Neural progenitor cell (in vitro differentiated cells): ENCODE data around the gene CDH23. TPM values are rescaled to one million over a fixed set of nuclear protein-coding genes. Genes with fewer than 3 reads are reported as not detected.

Experiments used
- DNase-seq: peaks from one replicate; pipeline ENCODE4 v3.0.0-alpha.2; 2016; ENCODE audit warnings: low spot score
- H2AFZ ChIP-seq: fragments of 200-600 bp; sonication (generic); replicated peaks from 2 replicates; pipeline ENCODE4 v1.6.1; 2016; ENCODE audit warnings: antibody characterized with exemption
- H3F3A ChIP-seq: fragments of 200-600 bp; sonication (generic); 2 replicates; pipeline ENCODE4 v1.6.1; 2016; ENCODE audit warnings: antibody characterized with exemption, low read depth
- H3K27ac ChIP-seq: fragments of 200-600 bp; sonication (generic); 2 replicates; pipeline ENCODE4 v1.5.1; 2016; ENCODE audit warnings: mild to moderate bottlenecking
- H3K27me3 ChIP-seq: fragments of 200-600 bp; sonication (generic); 2 replicates; pipeline ENCODE4 v1.6.1; 2016; ENCODE audit warnings: mild to moderate bottlenecking, moderate library complexity
- H3K36me3 ChIP-seq: fragments of 200-600 bp; sonication (generic); 2 replicates; pipeline ENCODE4 v1.5.1; 2016
- H3K4me1 ChIP-seq: fragments of 200-600 bp; sonication (generic); 2 replicates; pipeline ENCODE4 v1.6.1; 2016; ENCODE audit warnings: mixed run types
- H3K4me2 ChIP-seq: fragments of 200-600 bp; sonication (generic); 2 replicates; pipeline ENCODE4 v1.6.1; 2016
- H3K4me3 ChIP-seq: fragments of 200-600 bp; sonication (generic); 2 replicates; pipeline ENCODE4 v1.5.1; 2016
- H3K79me2 ChIP-seq: fragments of 200-600 bp; sonication (generic); 2 replicates; pipeline ENCODE4 v1.6.1; 2016; ENCODE audit warnings: low read depth
- H3K9ac ChIP-seq: fragments of 200-600 bp; sonication (generic); 2 replicates; pipeline ENCODE4 v1.6.1; 2016
- H3K9me3 ChIP-seq: fragments of 200-600 bp; sonication (generic); 2 replicates; pipeline ENCODE4 v1.5.1; 2016; ENCODE audit warnings: low read depth
- H4K20me1 ChIP-seq: fragments of 200-600 bp; sonication (generic); 2 replicates; pipeline ENCODE4 v1.6.1; 2016; ENCODE audit warnings: low read depth
- H3K27ac Mint-ChIP-seq: 3 replicates; pipeline ENCODE4 v1.8.0; 2021; ENCODE audit warnings: mixed read lengths
- H3K27me3 Mint-ChIP-seq: 2 replicates; pipeline ENCODE4 v1.8.0; 2022; ENCODE audit warnings: low read depth, mild to moderate bottlenecking, inconsistent platforms, moderate library complexity, mixed read lengths; ENCODE audit not compliant: insufficient read depth
- H3K36me3 Mint-ChIP-seq: 3 replicates; pipeline ENCODE4 v1.8.0; 2021; ENCODE audit warnings: mixed read lengths
- H3K4me1 Mint-ChIP-seq: 3 replicates; pipeline ENCODE4 v1.8.0; 2021; ENCODE audit warnings: mixed read lengths
- H3K4me3 Mint-ChIP-seq: 3 replicates; pipeline ENCODE4 v1.8.0; 2021; ENCODE audit warnings: mild to moderate bottlenecking, moderate library complexity, mixed read lengths
- H3K9me3 Mint-ChIP-seq: 3 replicates; pipeline ENCODE4 v1.8.0; 2020; ENCODE audit warnings: mixed read lengths
- EZH2 ChIP-seq: fragments of 200-600 bp; sonication (generic); IDR thresholded peaks from 2 replicates; pipeline ENCODE4 v1.6.1; 2017; ENCODE audit warnings: antibody characterized with exemption, mild to moderate bottlenecking, moderate library complexity
- EZH2phosphoT487 ChIP-seq: fragments of 200-600 bp; sonication (generic); IDR thresholded peaks from 2 replicates; pipeline ENCODE4 v1.6.1; 2017; ENCODE audit warnings: antibody characterized with exemption
- total RNA-seq: library from RNA; depleted of rRNA; stranded (reverse); fragments of >200 nt; gene quantifications from 2 replicates; pipeline ENCODE4 v1.2.3, GENCODE V29; 2015; ENCODE audit warnings: low replicate concordance
- TF ChIP-seq, protein P1 (sequence below): fragments of 200-600 bp; sonication (generic); IDR thresholded peaks from 2 replicates; pipeline ENCODE4 v1.5.1; 2017; ENCODE audit warnings: antibody characterized with exemption, mild to moderate bottlenecking

CDH23 gene
- total RNA-seq, 1 donor from 2014 or later: 5.9 TPM

DNA sequence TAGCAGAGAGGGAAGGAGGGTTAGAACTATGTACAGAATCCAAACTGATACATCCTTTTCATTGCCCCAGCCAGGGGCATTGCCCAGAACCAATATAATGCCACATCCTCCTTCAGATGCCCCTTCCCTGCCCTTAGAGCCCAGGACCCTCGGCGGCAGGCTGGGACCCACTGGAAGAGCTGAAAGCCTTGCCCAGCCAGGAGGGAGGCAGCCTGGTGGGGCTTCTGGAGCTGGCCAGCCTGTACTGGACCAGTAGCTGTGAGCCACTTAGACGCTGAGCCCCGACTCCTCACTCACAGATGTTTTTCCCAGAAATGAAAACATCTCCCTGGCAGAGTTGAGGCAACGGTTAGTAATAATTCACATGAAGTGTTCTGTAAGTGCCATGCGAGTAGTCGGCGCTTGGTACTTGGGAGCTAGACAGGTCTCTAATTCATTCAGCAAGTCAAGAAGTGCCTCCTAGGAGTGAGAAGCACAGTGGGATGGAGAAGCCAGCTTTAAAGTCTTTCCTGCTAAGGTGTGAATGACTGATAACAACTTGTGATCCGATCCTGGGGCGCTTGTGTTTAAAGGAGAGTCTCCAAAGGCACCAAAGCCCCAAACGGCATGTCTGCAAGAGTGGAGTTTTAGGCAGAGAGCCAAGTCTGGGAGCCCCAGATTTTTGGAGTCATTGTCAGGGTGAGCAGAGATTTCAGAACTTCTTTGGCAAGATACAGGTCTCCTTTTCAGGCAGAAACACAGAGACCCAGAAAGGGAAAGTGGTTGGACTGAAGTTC is 366.8 kb downstream of the CDH23 start:
- H3K4me2 ChIP-seq: no peak overlapping the region
- H3K79me2 ChIP-seq: no peaks in the 10 kb centered on the region
- Mint-ChIP-seq H3K27ac (no peak overlapping the region), H3K4me1 (peaks cover 18% of the 10 kb centered on the region), H3K27me3 (peaks cover 11% of the 10 kb centered on the region), H3K9me3 (no peaks in the 10 kb centered on the region), H3K36me3 (no peaks in the 10 kb centered on the region), H3K4me3 (no peak overlapping the region)
- H3K36me3 ChIP-seq: no peaks in the 10 kb centered on the region
- no peak overlapping the region for H3K27ac ChIP-seq
- H3K4me1 ChIP-seq: peaks cover 4% of the 10 kb centered on the region
- no peak overlapping the region for H3K9ac ChIP-seq
- DNase-seq: no peak
- H2AFZ ChIP-seq: no peak overlapping the region
- H3K27me3 ChIP-seq: no peaks in the 10 kb centered on the region
- no peaks in the 10 kb centered on the region for H3F3A ChIP-seq
- H3K9me3 ChIP-seq: no peaks in the 10 kb centered on the region
- TF ChIP-seq, protein P1, sequence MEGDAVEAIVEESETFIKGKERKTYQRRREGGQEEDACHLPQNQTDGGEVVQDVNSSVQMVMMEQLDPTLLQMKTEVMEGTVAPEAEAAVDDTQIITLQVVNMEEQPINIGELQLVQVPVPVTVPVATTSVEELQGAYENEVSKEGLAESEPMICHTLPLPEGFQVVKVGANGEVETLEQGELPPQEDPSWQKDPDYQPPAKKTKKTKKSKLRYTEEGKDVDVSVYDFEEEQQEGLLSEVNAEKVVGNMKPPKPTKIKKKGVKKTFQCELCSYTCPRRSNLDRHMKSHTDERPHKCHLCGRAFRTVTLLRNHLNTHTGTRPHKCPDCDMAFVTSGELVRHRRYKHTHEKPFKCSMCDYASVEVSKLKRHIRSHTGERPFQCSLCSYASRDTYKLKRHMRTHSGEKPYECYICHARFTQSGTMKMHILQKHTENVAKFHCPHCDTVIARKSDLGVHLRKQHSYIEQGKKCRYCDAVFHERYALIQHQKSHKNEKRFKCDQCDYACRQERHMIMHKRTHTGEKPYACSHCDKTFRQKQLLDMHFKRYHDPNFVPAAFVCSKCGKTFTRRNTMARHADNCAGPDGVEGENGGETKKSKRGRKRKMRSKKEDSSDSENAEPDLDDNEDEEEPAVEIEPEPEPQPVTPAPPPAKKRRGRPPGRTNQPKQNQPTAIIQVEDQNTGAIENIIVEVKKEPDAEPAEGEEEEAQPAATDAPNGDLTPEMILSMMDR: no peak
- no peak for TF ChIP-seq EZH2phosphoT487
- TF ChIP-seq EZH2: no peak
- H3K4me3 ChIP-seq: no peak overlapping the region
- H4K20me1 ChIP-seq: no peaks in the 10 kb centered on the region

DNA sequence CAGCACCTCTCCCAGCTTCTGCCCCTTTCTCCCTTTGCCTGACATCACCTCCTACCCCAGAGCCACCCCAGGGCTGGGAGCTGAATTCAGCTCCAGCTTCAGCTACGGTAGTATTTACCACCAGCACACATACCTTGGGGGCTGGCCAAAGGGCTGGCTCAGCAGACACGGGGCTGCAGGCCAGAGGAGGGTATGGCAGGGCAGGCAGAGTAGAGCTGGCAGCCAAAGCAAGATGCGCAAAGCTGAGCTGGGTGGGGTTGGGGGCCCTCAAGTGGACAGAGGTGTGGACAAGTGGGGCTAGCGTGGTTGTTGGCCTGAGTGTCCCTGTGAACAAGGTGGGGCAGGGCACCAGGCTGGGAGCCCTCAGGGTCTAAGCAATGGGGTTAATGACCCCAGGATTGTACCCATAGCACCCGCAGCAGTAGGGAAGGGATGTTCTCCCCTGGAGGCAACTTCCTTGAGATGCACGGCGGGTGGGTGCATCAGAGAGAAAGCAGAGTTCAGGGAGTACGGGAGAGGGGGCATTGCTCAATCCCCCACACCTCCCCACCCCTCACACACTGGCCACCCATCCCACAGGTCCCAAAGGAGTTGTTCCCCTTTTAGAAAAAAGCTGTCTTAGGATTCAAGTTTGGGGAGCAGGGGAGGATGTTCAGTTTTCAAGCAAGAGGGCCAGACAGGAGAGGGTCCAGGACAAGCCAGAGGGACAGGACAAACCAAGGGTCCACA is 368.6 kb downstream of the CDH23 start:
- no peaks in the 10 kb centered on the region for H3K36me3 Mint-ChIP-seq
- H3F3A ChIP-seq: no peaks in the 10 kb centered on the region

DNA sequence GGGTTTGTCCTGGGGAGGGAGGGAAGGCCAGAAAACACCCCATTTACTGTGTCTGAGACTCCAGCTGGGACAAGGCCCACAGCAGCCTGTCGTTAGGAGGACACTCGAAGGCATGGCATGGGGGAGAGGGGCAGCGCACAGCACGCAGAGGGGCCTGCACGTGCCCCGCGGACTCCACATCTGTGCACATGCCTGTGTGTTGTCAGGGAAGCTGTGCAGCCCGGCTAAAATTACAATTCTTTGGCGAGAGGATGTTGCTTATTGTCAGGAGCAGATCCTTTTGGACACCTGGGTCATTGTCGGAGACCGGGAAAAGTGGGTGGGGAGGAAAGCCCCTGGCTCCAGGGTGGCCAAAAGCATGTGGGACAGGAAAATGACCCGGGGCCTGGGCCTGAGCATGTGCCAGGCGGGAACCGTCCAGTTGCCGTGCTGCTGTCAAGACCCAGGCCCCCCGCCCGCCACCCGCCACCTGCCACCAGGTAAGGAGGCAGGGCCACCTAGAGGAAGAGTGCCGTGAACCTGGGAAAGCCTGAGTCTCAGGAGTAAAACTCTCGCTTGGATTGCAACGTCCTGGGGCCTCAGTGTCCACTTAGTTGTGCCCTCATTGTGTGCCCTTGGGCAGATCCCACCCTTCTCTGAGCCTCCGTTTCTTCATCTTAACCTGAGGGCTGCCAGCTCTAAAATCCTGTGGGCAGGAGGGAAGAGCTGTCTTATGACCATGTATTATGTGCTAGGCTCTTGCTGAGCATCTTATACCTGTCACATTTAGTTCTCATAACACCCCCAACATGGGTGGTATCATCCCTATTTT is 369.4 kb downstream of the CDH23 start:
- H3K4me2 ChIP-seq: no peak overlapping the region
- H3K9me3 ChIP-seq: no peaks in the 10 kb centered on the region
- peaks cover 8% of the 10 kb centered on the region for H3K27me3 ChIP-seq
- Mint-ChIP-seq H3K27ac (peak overlapping the region; percentile 60), H3K4me3 (no peak overlapping the region), H3K27me3 (peaks cover 12% of the 10 kb centered on the region), H3K9me3 (no peaks in the 10 kb centered on the region), H3K36me3 (no peaks in the 10 kb centered on the region), H3K4me1 (peaks cover 18% of the 10 kb centered on the region)
- no peak overlapping the region for H3K4me3 ChIP-seq
- DNase-seq: no peak
- TF ChIP-seq, protein P1: no peak
- TF ChIP-seq EZH2phosphoT487: no peak
- no peak for TF ChIP-seq EZH2
- H4K20me1 ChIP-seq: no peaks in the 10 kb centered on the region
- no peaks in the 10 kb centered on the region for H3F3A ChIP-seq
- H3K36me3 ChIP-seq: no peaks in the 10 kb centered on the region
- H3K79me2 ChIP-seq: no peaks in the 10 kb centered on the region
- peaks cover 4% of the 10 kb centered on the region for H3K4me1 ChIP-seq
- no peak overlapping the region for H3K27ac ChIP-seq
- no peak overlapping the region for H3K9ac ChIP-seq
- no peak overlapping the region for H2AFZ ChIP-seq

More for the DNA sequence above, 368.6 kb downstream of the CDH23 start:
- no peaks in the 10 kb centered on the region for H3K36me3 ChIP-seq
- no peaks in the 10 kb centered on the region for H4K20me1 ChIP-seq
- Mint-ChIP-seq H3K4me1 (peaks cover 18% of the 10 kb centered on the region), H3K9me3 (no peaks in the 10 kb centered on the region), H3K27ac (peak overlapping the region; percentile 29), H3K4me3 (no peak overlapping the region), H3K27me3 (peaks cover 12% of the 10 kb centered on the region)
- no peak overlapping the region for H3K27ac ChIP-seq
- DNase-seq: no peak
- no peaks in the 10 kb centered on the region for H3K9me3 ChIP-seq
- peaks cover under 1% of the 10 kb centered on the region for H3K27me3 ChIP-seq
- no peak overlapping the region for H3K4me3 ChIP-seq
- no peak overlapping the region for H3K9ac ChIP-seq
- no peak overlapping the region for H2AFZ ChIP-seq
- TF ChIP-seq EZH2phosphoT487: no peak
- TF ChIP-seq, protein P1: no peak
- TF ChIP-seq EZH2: no peak
- no peaks in the 10 kb centered on the region for H3K79me2 ChIP-seq
- peaks cover 4% of the 10 kb centered on the region for H3K4me1 ChIP-seq
- no peak overlapping the region for H3K4me2 ChIP-seq
